ENCODE results near the gene FGD6.

DNA sequence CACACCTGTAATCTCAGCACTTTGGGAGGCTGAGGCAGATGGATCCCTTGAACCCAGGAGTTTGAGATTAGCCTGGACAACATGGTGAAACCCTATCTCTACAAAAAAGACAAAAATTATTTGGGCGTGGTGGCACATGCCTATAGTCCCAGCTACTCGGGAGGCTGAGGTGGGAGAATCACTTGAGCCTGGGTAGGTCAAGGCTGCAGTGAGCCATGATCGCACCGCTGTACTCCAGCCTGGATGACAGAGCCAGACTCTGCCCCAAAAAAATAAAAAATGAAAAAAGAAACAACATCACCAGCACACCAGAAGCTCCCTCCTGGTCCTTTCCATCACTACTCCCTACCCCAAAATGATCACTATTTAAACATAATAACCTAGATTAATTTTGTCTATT, 2.9 kb upstream of the FGD6 start:
- TF ChIP-seq, protein P1, sequence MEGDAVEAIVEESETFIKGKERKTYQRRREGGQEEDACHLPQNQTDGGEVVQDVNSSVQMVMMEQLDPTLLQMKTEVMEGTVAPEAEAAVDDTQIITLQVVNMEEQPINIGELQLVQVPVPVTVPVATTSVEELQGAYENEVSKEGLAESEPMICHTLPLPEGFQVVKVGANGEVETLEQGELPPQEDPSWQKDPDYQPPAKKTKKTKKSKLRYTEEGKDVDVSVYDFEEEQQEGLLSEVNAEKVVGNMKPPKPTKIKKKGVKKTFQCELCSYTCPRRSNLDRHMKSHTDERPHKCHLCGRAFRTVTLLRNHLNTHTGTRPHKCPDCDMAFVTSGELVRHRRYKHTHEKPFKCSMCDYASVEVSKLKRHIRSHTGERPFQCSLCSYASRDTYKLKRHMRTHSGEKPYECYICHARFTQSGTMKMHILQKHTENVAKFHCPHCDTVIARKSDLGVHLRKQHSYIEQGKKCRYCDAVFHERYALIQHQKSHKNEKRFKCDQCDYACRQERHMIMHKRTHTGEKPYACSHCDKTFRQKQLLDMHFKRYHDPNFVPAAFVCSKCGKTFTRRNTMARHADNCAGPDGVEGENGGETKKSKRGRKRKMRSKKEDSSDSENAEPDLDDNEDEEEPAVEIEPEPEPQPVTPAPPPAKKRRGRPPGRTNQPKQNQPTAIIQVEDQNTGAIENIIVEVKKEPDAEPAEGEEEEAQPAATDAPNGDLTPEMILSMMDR (IDR thresholded peaks at IDR 0.05) = no peak
- TF ChIP-seq POLR2A (IDR thresholded peaks at IDR 0.05) = no peak

All from right lobe of liver (tissue), 4 donors.